Measurements from ENCODE around the gene DFFB.

DFFB gene

GRCh38 chr1:3931007-3931912, 74.0 kb downstream of the DFFB start:
- no peak for DNase-seq

- no peak for DNase-seq
Observed at GRCh38 chr1:3932156-3932919, 75.1 kb downstream of the DFFB start.

Measured in NCI-H2081 treated with DMSO at 0.1 percent for 48 hours (cell line).